NCI-H2196 treated with DMSO at 0.1 percent for 48 hours (cell line): ENCODE data around the gene KLHL14.

ENCODE experiments used
- DNase-seq: peaks from one replicate; lab custom pipeline; 2025; ENCODE audit not compliant: unreplicated experiment; lab: John Stamatoyannopoulos, UW

Gene KLHL14

DNA sequence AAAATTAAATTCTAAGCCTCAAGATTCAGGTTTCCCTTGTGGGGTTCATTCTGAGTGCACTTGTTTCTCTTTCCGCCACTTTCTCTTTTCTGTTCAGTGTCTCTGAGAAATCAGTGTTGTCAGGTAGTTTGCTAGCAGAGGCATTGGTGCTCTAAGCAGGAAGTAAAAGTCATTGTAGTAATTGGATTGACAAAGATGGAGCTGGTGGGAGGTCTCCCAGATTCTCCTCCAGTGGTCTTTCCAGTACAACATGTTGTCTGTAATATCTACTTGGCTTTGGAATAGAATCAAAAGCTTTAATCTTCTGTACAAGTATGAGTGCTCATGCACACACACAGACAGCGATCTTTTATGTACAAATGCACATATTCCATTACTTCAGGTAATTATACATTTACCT, 135.6 kb downstream of the KLHL14 start:
- DNase-seq = no peak

GRCh38 chr18:32634876-32635431, 137.9 kb downstream of the KLHL14 start:
- DNase-seq = no peak

DNA sequence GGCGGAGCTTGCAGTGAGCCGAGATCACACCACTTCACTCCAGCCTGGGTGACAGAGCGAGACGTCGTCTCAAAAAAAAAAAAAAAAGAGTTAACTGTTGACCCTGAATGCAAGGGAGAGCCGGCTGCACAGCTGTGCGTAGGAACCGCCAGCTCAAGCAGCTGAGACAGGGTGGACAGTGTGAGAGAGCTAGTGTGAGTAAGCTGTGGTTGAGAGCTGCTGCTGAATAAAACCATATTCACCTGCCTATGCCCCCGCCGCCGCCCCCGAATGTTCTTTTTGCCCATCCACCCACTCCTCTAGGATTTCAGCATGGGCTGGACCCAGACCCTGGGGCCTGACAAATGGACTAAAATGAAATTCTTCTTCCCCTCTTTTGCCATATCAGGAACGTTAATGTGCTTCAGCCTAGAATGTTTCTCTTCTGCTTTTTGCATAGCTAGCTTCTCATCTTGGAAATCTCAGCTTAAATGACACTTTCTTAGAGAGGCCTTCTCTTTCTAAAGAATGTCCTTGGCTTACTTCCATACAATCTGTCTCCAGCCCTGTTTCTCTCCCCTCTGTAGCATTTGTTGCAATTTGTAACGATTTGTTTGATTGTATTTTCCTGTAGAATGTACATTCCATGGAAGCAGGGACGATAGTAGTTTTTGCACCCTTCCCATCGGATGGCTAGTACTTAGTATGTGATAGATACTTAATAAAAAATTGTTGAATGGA, 142.7 kb downstream of the KLHL14 start:
- DNase-seq = no peak

DNA sequence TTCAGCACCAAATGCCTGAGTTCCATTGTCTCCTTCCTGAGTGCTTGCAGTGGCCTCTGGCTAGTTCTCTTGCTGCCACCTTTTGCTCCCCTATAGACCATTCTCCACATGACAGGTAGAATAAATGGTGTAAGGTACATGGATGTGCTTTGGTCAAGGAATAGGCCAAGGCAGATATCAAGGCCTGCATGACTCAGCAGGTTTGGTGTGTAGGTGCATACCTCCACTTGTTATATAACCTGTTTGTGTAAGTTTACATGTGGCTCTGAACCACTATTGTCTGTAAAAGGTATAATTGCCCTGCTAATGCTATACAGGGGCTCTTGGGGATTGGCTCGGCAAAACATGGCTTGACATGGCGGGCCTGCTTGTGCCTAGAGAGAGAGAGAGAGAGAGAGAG, 143.5 kb downstream of the KLHL14 start:
- no peak for DNase-seq

DNA sequence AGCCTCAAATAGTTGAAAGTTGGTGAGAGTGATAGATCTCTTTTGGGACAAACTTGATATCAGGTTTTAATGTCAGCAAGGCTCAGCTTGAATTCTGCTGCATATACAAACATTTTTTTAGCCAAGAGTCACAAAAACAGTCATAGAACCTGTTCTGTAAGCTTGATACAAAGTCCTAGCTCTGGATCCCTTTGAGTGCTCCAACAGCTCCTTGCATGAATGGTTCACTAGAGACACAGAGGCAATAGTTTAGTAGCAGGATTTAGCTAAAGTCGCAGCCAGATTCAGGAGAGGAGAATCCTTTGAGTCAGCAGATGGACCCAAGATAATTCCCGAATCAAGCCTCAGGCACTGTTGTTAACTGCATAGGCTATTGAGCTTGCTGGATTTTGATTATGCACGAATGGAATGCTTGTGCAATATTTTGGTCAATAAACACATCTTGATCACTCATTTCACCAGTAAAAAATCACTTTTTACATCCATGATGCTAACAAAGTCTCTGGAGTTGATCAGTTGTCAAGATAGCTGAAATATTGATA, 148.6 kb downstream of the KLHL14 start:
- DNase-seq = no peak

DNA sequence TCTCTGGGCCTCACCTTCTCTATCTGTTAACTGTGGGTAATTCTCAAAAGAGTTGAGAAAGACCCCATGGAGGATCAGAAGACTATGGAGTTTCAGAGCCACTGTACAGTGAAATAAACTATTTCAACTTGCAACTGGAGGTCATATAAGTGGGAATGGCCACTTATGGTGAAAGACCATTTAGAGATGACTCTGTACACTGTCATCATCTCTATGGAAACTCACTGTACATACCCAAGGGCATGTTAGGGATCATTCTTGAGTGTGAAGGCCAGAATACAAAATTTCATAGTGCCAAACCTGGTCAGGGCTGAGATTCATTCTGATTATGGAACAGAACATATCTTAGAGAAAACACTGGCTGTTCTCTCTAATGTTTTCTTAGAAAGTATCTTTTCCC, 149.3 kb downstream of the KLHL14 start:
- no peak for DNase-seq
